GM12878 (cell line): ENCODE measurements around the gene CAMLG. TPM values are rescaled to one million over a fixed set of nuclear protein-coding genes. Genes with fewer than 3 reads are reported as not detected.

Experiments
- ATAC-seq: fragments of 200-7000 bp; cut with Tn5 transposase; 3 replicates; pipeline ENCODE4 v1.9.1; 2020; ENCODE audit warnings: mild to moderate bottlenecking, moderate library complexity
- BruUV-seq: library from RNA; stranded (reverse); fragments of 400-500 nt; replicated peaks from 2 replicates; lab custom pipeline; 2021; lab: Mats Ljungman, UMichigan
- CTCF ChIA-PET: fragments of 300-600 bp; sonication (Branson Sonifier 250); formaldehyde crosslinking; extraction: SDS; loops from one replicate; lab custom pipeline; 2021; ENCODE audit warnings: inconsistent platforms; lab: Yijun Ruan, JAX
- POLR2A ChIA-PET: fragments of 350-600 bp; formaldehyde crosslinking; extraction: SDS; loops from one replicate; lab custom pipeline; 2021; ENCODE audit warnings: inconsistent platforms; lab: Charles Lee
- RAD21 ChIA-PET: fragments of 300-600 bp; sonication (Branson Sonifier 250); formaldehyde crosslinking; loops from one replicate; lab custom pipeline; 2023; ENCODE audit warnings: antibody characterized with exemption; ENCODE audit not compliant: unreplicated experiment; lab: Charles Lee
- SMC1A ChIA-PET: fragments of 300-600 bp; sonication (Branson Sonifier 250); formaldehyde crosslinking; loops from one replicate; lab custom pipeline; 2023; ENCODE audit not compliant: unreplicated experiment, uncharacterized antibody; lab: Charles Lee
- DNase-seq: peaks from one replicate; pipeline ENCODE4 v3.0.0-alpha.2; 2011; ENCODE audit warnings: low read depth, low spot score
- FAIRE-seq: peaks from 3 replicates; lab custom pipeline; 2011; peaks lifted over from hg19 to GRCh38; lab: Jason Lieb, UNC
- H2AFZ ChIP-seq: 2 replicates; pipeline ENCODE4 v1.6.0; 2011; ENCODE audit warnings: low read depth, low read length, control low read depth; ENCODE audit not compliant: control insufficient read depth
- H3K27ac ChIP-seq: 2 replicates; pipeline ENCODE4 v1.5.1; 2011; ENCODE audit warnings: control low read depth; ENCODE audit not compliant: control insufficient read depth, insufficient read depth
- H3K27me3 ChIP-seq, 2 experiments: replicated peaks in 1 of 2; 2 replicates each; pipeline versions ENCODE4 v1.6.0 to v1.6.1; 2011; ENCODE audit warnings: low read length in 1 of 2; ENCODE audit not compliant: control insufficient read depth in 2 of 2, insufficient read depth in 2 of 2
- H3K36me3 ChIP-seq, 2 experiments: 2 replicates each; pipeline ENCODE4 v1.5.1; 2011; ENCODE audit warnings: low read length in 1 of 2; ENCODE audit not compliant: control insufficient read depth in 2 of 2, insufficient read depth in 2 of 2
- H3K4me1 ChIP-seq: 2 replicates; pipeline ENCODE4 v1.6.1; 2011; ENCODE audit warnings: mild to moderate bottlenecking, low read length, moderate library complexity, mixed read lengths; ENCODE audit not compliant: control insufficient read depth, insufficient read depth
- H3K4me2 ChIP-seq: 2 replicates; pipeline ENCODE4 v1.6.0; 2011; ENCODE audit warnings: control low read depth; ENCODE audit not compliant: control insufficient read depth, insufficient read depth
- H3K4me3 ChIP-seq: fragments of 200-600 bp; sonication (generic); 2 replicates; pipeline ENCODE4 v1.5.1; 2016
- H3K79me2 ChIP-seq: 2 replicates; pipeline ENCODE4 v1.6.0; 2011; ENCODE audit warnings: low read length; ENCODE audit not compliant: control insufficient read depth, insufficient read depth
- H3K9ac ChIP-seq: 2 replicates; pipeline ENCODE4 v1.8.0; 2011; ENCODE audit warnings: low read length, control low read depth, mixed read lengths; ENCODE audit not compliant: control insufficient read depth, insufficient read depth
- H3K9me3 ChIP-seq: replicated peaks from 3 replicates; pipeline ENCODE4 v1.5.1; 2011; ENCODE audit warnings: mild to moderate bottlenecking, low read length; ENCODE audit not compliant: control insufficient read depth, insufficient read depth
- H4K20me1 ChIP-seq: 2 replicates; pipeline ENCODE4 v1.6.0; 2011; ENCODE audit not compliant: control insufficient read depth, insufficient read depth
- CHD2 ChIP-seq: IDR thresholded peaks from 2 replicates; pipeline ENCODE4 v1.6.1; 2011; ENCODE audit warnings: low read depth, low read length, improper control_type of control experiment, borderline replicate concordance
- CTCF ChIP-seq, 3 experiments: IDR thresholded peaks in 2 of 3; conservative IDR thresholded peaks in 1 of 3; 2 replicates each; pipeline ENCODE4 v1.5.1; 2011; ENCODE audit warnings: low read depth in 3 of 3, low read length in 3 of 3, mild to moderate bottlenecking in 3 of 3, control low read depth in 2 of 3, moderate library complexity in 2 of 3, inconsistent platforms in 1 of 3, mixed read lengths in 1 of 3; ENCODE audit not compliant: control insufficient read depth in 2 of 3, insufficient read depth in 1 of 3; ENCODE audit errors: extremely low read depth in 1 of 3
- EZH2 ChIP-seq: IDR thresholded peaks from 2 replicates; pipeline ENCODE4 v1.6.1; 2012; ENCODE audit warnings: low read depth, mild to moderate bottlenecking, control low read depth, inconsistent platforms, low read length, borderline replicate concordance; ENCODE audit not compliant: control insufficient read depth
- GABPA ChIP-seq: IDR thresholded peaks from 2 replicates; pipeline ENCODE4 v1.6.1; 2014; ENCODE audit warnings: antibody characterized with exemption, low read depth, mild to moderate bottlenecking, inconsistent platforms
- HDAC6 ChIP-seq: fragments of 200-600 bp; sonication (generic); IDR thresholded peaks from one replicate; pipeline ENCODE4 v1.8.0; 2017; ENCODE audit warnings: antibody characterized with exemption; ENCODE audit not compliant: unreplicated experiment
- JUNB ChIP-seq: IDR thresholded peaks from 2 replicates; pipeline ENCODE4 v1.6.1; 2016; ENCODE audit warnings: antibody characterized with exemption, mild to moderate bottlenecking
- NFIC ChIP-seq: IDR thresholded peaks from 2 replicates; pipeline ENCODE4 v1.6.1; 2012; ENCODE audit warnings: low read depth, mild to moderate bottlenecking, inconsistent platforms, low read length, moderate library complexity
- NR2C1 ChIP-seq: fragments of 450-650 bp; IDR thresholded peaks from 2 replicates; pipeline ENCODE4 v1.6.1; 2017; ENCODE audit warnings: antibody characterized with exemption, mild to moderate bottlenecking, moderate library complexity
- POLR2AphosphoS2 ChIP-seq: IDR thresholded peaks from 2 replicates; pipeline ENCODE4 v1.6.1; 2011; ENCODE audit warnings: low read depth, mild to moderate bottlenecking, low read length, improper control_type of control experiment, moderate library complexity
- RCOR1 ChIP-seq: conservative IDR thresholded peaks from 2 replicates; pipeline ENCODE4 v1.6.1; 2012; ENCODE audit warnings: low read depth, low read length, improper control_type of control experiment
- RELA ChIP-seq: fragments of 450-650 bp; IDR thresholded peaks from 2 replicates; pipeline ENCODE4 v1.8.0; 2014; ENCODE audit warnings: borderline replicate concordance; ENCODE audit not compliant: partially characterized antibody
- TAF1 ChIP-seq: IDR thresholded peaks from 2 replicates; pipeline ENCODE4 v1.6.1; 2011; ENCODE audit warnings: mild to moderate bottlenecking, low read depth, low read length, borderline replicate concordance
- WGBS: methylation state at CpG from one replicate; pipeline ENCODE4 v1.1.6; 2016; ENCODE audit warnings: low lambda C conversion rate; ENCODE audit not compliant: insufficient replicate concordance, insufficient coverage; ENCODE audit errors: missing lambda C conversion rate; 5-methylcytosine and 5-hydroxymethylcytosine counted together
- in situ Hi-C: fragments of 300-500 bp; cut with MboI; formaldehyde crosslinking; loops from 9 replicates; pipeline ENCODE4 v1.14.3; 2018; ENCODE audit warnings: mixed read lengths
- intact Hi-C: fragments of 100-400 bp; cut with micrococcal nuclease; formaldehyde crosslinking; loops from one replicate; pipeline ENCODE4 v1.14.2; 2022; ENCODE audit not compliant: unreplicated experiment
- polyA plus RNA-seq, 11 experiments: library from polyadenylated mRNA; depleted of rRNA in 4 of 11; unstranded in 6 of 11; stranded (reverse) in 5 of 11; fragments of >200 nt; fragmentation: Nextera tagmentation in 4 of 11; fragmentation: Illumina TruSeq in 1 of 11; extraction: Ambion mirVana in 4 of 11; extraction: Trizol in 1 of 11; gene quantifications; 1 replicate in 1 of 11; 2 replicates in 10 of 11; pipeline versions ENCODE4 v1.2.1 to v1.2.3, GENCODE V29; 2011 to 2016; ENCODE audit warnings: inconsistent platforms in 2 of 11, missing spikeins in 2 of 11, low read depth in 1 of 11
- total RNA-seq, 4 experiments: library from RNA; depleted of rRNA in 3 of 4; stranded (reverse); fragments of >200 nt in 3 of 4; fragmentation: Illumina TruSeq in 1 of 4; extraction: Trizol in 1 of 4; gene quantifications; 2 replicates each; pipeline versions ENCODE4 v1.2.1 to v1.2.3, GENCODE V29; 2013 to 2021

Gene CAMLG
- total and polyA plus RNA-seq, 10 of the 15 experiments (the other 5 are each of a cell fraction or from before 2014, with no cell fraction given): 18.5 to 51.7 (median 25.5) TPM

- in situ Hi-C loops: no loop called here
- RAD21 ChIA-PET: no interaction called here
- TF ChIP-seq CHD2 (no peak), RELA (no peak), JUNB (no peak), TAF1 (no peak), RCOR1 (no peak), NFIC (no peak), NR2C1 (no peak), CTCF (IDR thresholded peaks at IDR 0.05 in 2 of 3, conservative IDR thresholded peaks at IDR 0.05 in 1 of 3; ENCODE audit: control insufficient read depth in 2 of 3, extremely low read depth in 1 of 3, insufficient read depth in 1 of 3, low read depth in 3 of 3, low read length in 3 of 3) (no peak), EZH2 (no peak), GABPA (no peak), HDAC6 (no peak), POLR2AphosphoS2 (no peak)
- no peaks in the 10 kb centered on the region for H3K27me3 ChIP-seq
- DNase-seq (no peak), FAIRE-seq (no peak), ATAC-seq (no peak)
- no peak overlapping the region for H2AFZ ChIP-seq
- no peaks in the 10 kb centered on the region for H3K79me2 ChIP-seq
- H3K4me3 ChIP-seq: no peak overlapping the region
- no peak overlapping the region for H3K9ac ChIP-seq
- H3K36me3 ChIP-seq: peaks cover 2 to 16% of the 10 kb centered on the region in 2 experiments; a peak in 3 of 4 replicates
- POLR2A ChIA-PET: interaction anchor here (0.6 to 0.7 kb wide), 2 partner anchors 42 to 48 kb away, joined by 3 to 5 read pairs; no protein-coding TSS in a partner anchor
- H3K27ac ChIP-seq: no peak overlapping the region
- no peaks in the 10 kb centered on the region for H3K9me3 ChIP-seq
- WGBS: 100% methylated on average over 3 of the region's 4 CpGs
- intact Hi-C loops: no loop called here
- no peaks in the 10 kb centered on the region for H4K20me1 ChIP-seq
- SMC1A ChIA-PET: interaction anchor here (1.2 kb wide), 1 partner anchor 15 kb away, joined by 3 read pairs; no protein-coding TSS in a partner anchor
- CTCF ChIA-PET: no interaction called here
- no peak overlapping the region for H3K4me2 ChIP-seq
- H3K4me1 ChIP-seq: no peaks in the 10 kb centered on the region
- BruUV-seq: no TSS peak
Measured at GRCh38 chr5:134769206-134769605, 30.9 kb downstream of the CAMLG start.
